H1 (cell line): ENCODE data around the gene TMC3. TPM values are rescaled to one million over a fixed set of nuclear protein-coding genes. Genes with fewer than 3 reads are reported as not detected.

ENCODE experiments used
- CTCF ChIA-PET: fragments of 300-600 bp; sonication (Branson Sonifier 250); formaldehyde crosslinking; loops from one replicate; lab custom pipeline; 2021; ENCODE audit not compliant: partially characterized antibody; lab: Charles Lee
- POLR2A ChIA-PET: fragments of 300-600 bp; sonication (Branson Sonifier 250); formaldehyde crosslinking; loops from one replicate; lab custom pipeline; 2021; ENCODE audit warnings: inconsistent platforms; ENCODE audit not compliant: partially characterized antibody; lab: Charles Lee
- DNase-seq, 2 experiments: peaks; one replicate each; pipeline versions ENCODE4 v3.0.0 to v3.0.0-alpha.2; 2010 to 2022; ENCODE audit warnings: low spot score in 2 of 2, low read depth in 1 of 2, mixed read lengths in 1 of 2
- FAIRE-seq: peaks from 2 replicates; lab custom pipeline; 2011; peaks lifted over from hg19 to GRCh38; lab: Jason Lieb, UNC
- H2AFZ ChIP-seq: 2 replicates; pipeline ENCODE4 v1.8.1; 2012; ENCODE audit warnings: low read length, inconsistent platforms
- H2AK5ac ChIP-seq: 2 replicates; pipeline ENCODE4 v1.6.1; 2013; ENCODE audit warnings: low read depth, low read length
- H2BK120ac ChIP-seq: replicated peaks from 2 replicates; pipeline ENCODE3; 2013; ENCODE audit warnings: low read depth, low read length, inconsistent platforms
- H2BK12ac ChIP-seq: 2 replicates; pipeline ENCODE4 v1.6.1; 2013; ENCODE audit warnings: low read depth, low read length
- H2BK15ac ChIP-seq: 2 replicates; pipeline ENCODE4 v1.6.1; 2013; ENCODE audit warnings: low read length
- H2BK20ac ChIP-seq: 2 replicates; pipeline ENCODE4 v1.6.1; 2013; ENCODE audit warnings: low read length
- H2BK5ac ChIP-seq: 2 replicates; pipeline ENCODE4 v1.6.1; 2013; ENCODE audit warnings: low read depth, low read length
- H3K14ac ChIP-seq: 2 replicates; pipeline ENCODE4 v1.6.1; 2013; ENCODE audit warnings: inconsistent platforms; ENCODE audit not compliant: insufficient read length
- H3K18ac ChIP-seq: 2 replicates; pipeline ENCODE4 v1.6.1; 2013; ENCODE audit warnings: low read length; ENCODE audit errors: extremely low read depth
- H3K23ac ChIP-seq: 2 replicates; pipeline ENCODE4 v1.6.1; 2013; ENCODE audit warnings: inconsistent platforms; ENCODE audit not compliant: insufficient read length
- H3K23me2 ChIP-seq: 2 replicates; pipeline ENCODE4 v1.6.1; 2013; ENCODE audit warnings: low read depth, low read length
- H3K27ac ChIP-seq: 2 replicates; pipeline ENCODE4 v1.6.1; 2011; ENCODE audit warnings: low read depth, low read length, inconsistent platforms
- H3K27me3 ChIP-seq, 4 experiments: replicated peaks in 1 of 4; 1 replicate in 1 of 4; 2 replicates in 3 of 4; pipeline versions ENCODE4 v1.6.1 to v1.8.1; 2011 to 2013; ENCODE audit warnings: low read length in 3 of 4, mild to moderate bottlenecking in 3 of 4, inconsistent platforms in 2 of 4, mixed read lengths in 2 of 4, moderate library complexity in 1 of 4; ENCODE audit not compliant: control insufficient read depth in 3 of 4, insufficient read depth in 3 of 4; ENCODE audit errors: extremely low read depth in 1 of 4
- H3K36me3 ChIP-seq, 4 experiments: 2 replicates each; pipeline versions ENCODE4 v1.6.1 to v1.8.1; 2011 to 2013; ENCODE audit warnings: mild to moderate bottlenecking in 4 of 4, low read length in 3 of 4, moderate library complexity in 2 of 4, control low read depth in 1 of 4, inconsistent platforms in 1 of 4; ENCODE audit not compliant: insufficient read depth in 4 of 4, control insufficient read depth in 2 of 4
- H3K4ac ChIP-seq: replicated peaks from 2 replicates; pipeline ENCODE3; 2013; ENCODE audit warnings: low read length, low read depth, mixed read lengths, inconsistent platforms; ENCODE audit not compliant: insufficient read length
- H3K4me1 ChIP-seq, 4 experiments: replicated peaks in 1 of 4; 1 replicate in 1 of 4; 2 replicates in 3 of 4; pipeline versions ENCODE4 v1.6.1 to v1.8.1; 2011 to 2013; ENCODE audit warnings: low read length in 3 of 4, inconsistent platforms in 2 of 4, mixed read lengths in 1 of 4; ENCODE audit not compliant: insufficient read depth in 4 of 4, control insufficient read depth in 3 of 4
- H3K4me2 ChIP-seq, 2 experiments: 2 replicates each; pipeline versions ENCODE4 v1.6.1 to v1.8.1; 2011 to 2013; ENCODE audit warnings: low read depth in 2 of 2, low read length in 2 of 2, control low read depth in 1 of 2, inconsistent platforms in 1 of 2, mild to moderate bottlenecking in 1 of 2; ENCODE audit not compliant: insufficient read depth in 1 of 2
- H3K4me3 ChIP-seq, 4 experiments: fragments of 200-600, 300-600 bp in 1 of 4; sonication (generic), shearing (Covaris generic), sonication (Bioruptor Twin) in 1 of 4; 2 replicates each; pipeline versions ENCODE4 v1.5.1 to v1.8.1; 2011 to 2016; ENCODE audit warnings: low read length in 4 of 4, low read depth in 3 of 4, control low read depth in 2 of 4, inconsistent platforms in 2 of 4, mild to moderate bottlenecking in 2 of 4, mixed read lengths in 1 of 4, moderate library complexity in 1 of 4; ENCODE audit not compliant: insufficient read depth in 2 of 4; ENCODE audit errors: extremely low read depth in 1 of 4
- H3K56ac ChIP-seq: replicated peaks from 2 replicates; pipeline ENCODE3; 2013; ENCODE audit warnings: low read depth, mild to moderate bottlenecking, mixed read lengths, low read length, inconsistent platforms; ENCODE audit not compliant: insufficient read length
- H3K79me1 ChIP-seq: 2 replicates; pipeline ENCODE4 v1.6.1; 2013; ENCODE audit warnings: low read depth, low read length, control low read depth
- H3K79me2 ChIP-seq, 2 experiments: 2 replicates each; pipeline versions ENCODE4 v1.6.1 to v1.8.1; 2012 to 2013; ENCODE audit warnings: low read length in 2 of 2, mild to moderate bottlenecking in 2 of 2, inconsistent platforms in 1 of 2; ENCODE audit not compliant: insufficient read depth in 2 of 2, control insufficient read depth in 1 of 2
- H3K9ac ChIP-seq, 4 experiments: replicated peaks in 1 of 4; 1 replicate in 1 of 4; 2 replicates in 3 of 4; pipeline versions ENCODE4 v1.6.1 to v1.8.1; 2011 to 2013; ENCODE audit warnings: low read depth in 3 of 4, low read length in 3 of 4, control low read depth in 2 of 4, mild to moderate bottlenecking in 2 of 4, moderate library complexity in 2 of 4, inconsistent platforms in 1 of 4; ENCODE audit errors: extremely low read depth in 1 of 4
- H3K9me3 ChIP-seq, 2 experiments: 2 replicates each; pipeline versions ENCODE4 v1.6.1 to v1.8.1; 2012 to 2013; ENCODE audit warnings: mild to moderate bottlenecking in 2 of 2, moderate library complexity in 2 of 2, control low read depth in 1 of 2, inconsistent platforms in 1 of 2, low read depth in 1 of 2, low read length in 1 of 2, mixed read lengths in 1 of 2; ENCODE audit not compliant: insufficient read depth in 2 of 2
- H4K20me1 ChIP-seq, 2 experiments: replicated peaks in 1 of 2; 2 replicates each; pipeline versions ENCODE3 to v1.8.1; 2011 to 2013; ENCODE audit warnings: inconsistent platforms in 2 of 2, low read length in 2 of 2, mild to moderate bottlenecking in 1 of 2; ENCODE audit not compliant: insufficient read depth in 2 of 2, control insufficient read depth in 1 of 2
- H4K5ac ChIP-seq: 2 replicates; pipeline ENCODE4 v1.6.1; 2013; ENCODE audit warnings: low read length, low read depth, mixed read lengths, inconsistent platforms; ENCODE audit not compliant: insufficient read length
- H4K8ac ChIP-seq: 2 replicates; pipeline ENCODE4 v1.8.0; 2013; ENCODE audit warnings: mild to moderate bottlenecking, moderate library complexity, low read length, inconsistent platforms; ENCODE audit not compliant: insufficient read depth; ENCODE audit errors: extremely low read depth
- H4K91ac ChIP-seq: replicated peaks from 2 replicates; pipeline ENCODE3; 2013; ENCODE audit warnings: low read length, mixed read lengths, inconsistent platforms; ENCODE audit not compliant: insufficient read length
- GABPA ChIP-seq: IDR thresholded peaks from 2 replicates; pipeline ENCODE4 v1.6.1; 2011; ENCODE audit warnings: mild to moderate bottlenecking, low read length, moderate library complexity, borderline replicate concordance; ENCODE audit not compliant: insufficient read depth
- HDAC6 ChIP-seq: IDR thresholded peaks from one replicate; pipeline ENCODE4 v1.7.1; 2012; ENCODE audit warnings: low read depth, mild to moderate bottlenecking, inconsistent platforms, low read length, moderate library complexity
- JUN ChIP-seq: IDR thresholded peaks from 2 replicates; pipeline ENCODE4 v1.6.1; 2011; ENCODE audit warnings: low read depth, mild to moderate bottlenecking, improper control_type of control experiment, low read length
- JUND ChIP-seq: IDR thresholded peaks from 2 replicates; pipeline ENCODE4 v1.6.1; 2011; ENCODE audit warnings: mild to moderate bottlenecking, improper control_type of control experiment, low read length
- KDM1A ChIP-seq: fragments of 200-600, 300-600 bp; sonication (generic); IDR thresholded peaks from 2 replicates; pipeline ENCODE4 v1.7.1; 2016; ENCODE audit warnings: mild to moderate bottlenecking, low read length, borderline replicate concordance
- NANOG ChIP-seq: IDR thresholded peaks from 2 replicates; pipeline ENCODE4 v1.6.1; 2011; ENCODE audit warnings: low read length, low read depth, mild to moderate bottlenecking, inconsistent platforms; ENCODE audit not compliant: insufficient read depth, poor library complexity, severe bottlenecking
- SIX5 ChIP-seq: IDR thresholded peaks from 2 replicates; pipeline ENCODE4 v1.6.1; 2011; ENCODE audit warnings: mild to moderate bottlenecking, low read depth, low read length
- SRF ChIP-seq: IDR thresholded peaks from 2 replicates; pipeline ENCODE4 v1.6.1; 2011; ENCODE audit warnings: mild to moderate bottlenecking, low read depth, low read length, moderate library complexity
- TAF7 ChIP-seq: optimal IDR thresholded peaks from 2 replicates; pipeline ENCODE3; 2011; ENCODE audit warnings: low read depth, mild to moderate bottlenecking, inconsistent platforms, low read length, moderate library complexity, borderline replicate concordance
- YY1 ChIP-seq: IDR thresholded peaks from 2 replicates; pipeline ENCODE4 v1.6.1; 2011; ENCODE audit warnings: low read depth, mild to moderate bottlenecking, low read length
- WGBS, 2 experiments: shearing (Covaris generic) in 1 of 2; methylation state at CpG; one replicate each; pipeline versions ENCODE4 v1.1.6 to v1.1.7; 2013 to 2015; ENCODE audit warnings: low lambda C conversion rate in 2 of 2, mixed read lengths in 2 of 2, inconsistent platforms in 1 of 2, low coverage in 1 of 2, missing lambda C conversion rate in 1 of 2; ENCODE audit not compliant: insufficient replicate concordance in 2 of 2, insufficient coverage in 1 of 2, insufficient read length in 1 of 2; ENCODE audit errors: extremely low coverage in 1 of 2, missing lambda C conversion rate in 1 of 2; 5-methylcytosine and 5-hydroxymethylcytosine counted together
- polyA plus RNA-seq, 7 experiments: library from polyadenylated mRNA; depleted of rRNA in 3 of 7; stranded (reverse) in 5 of 7; unstranded in 2 of 7; fragments of >200 nt in 5 of 7; fragments of 200-250 nt in 2 of 7; gene quantifications; 1 replicate in 5 of 7; 2 replicates in 1 of 7; 4 replicates in 1 of 7; pipeline versions ENCODE4 v1.2.1 to v1.2.3, GENCODE V29; 2011 to 2013; ENCODE audit warnings: missing spikeins in 2 of 7, mixed read lengths in 2 of 7
- total RNA-seq: library from RNA; stranded (reverse); fragmentation: NEBNext Ultra II Directional; extraction: Animal tissue kit (Norgen Biotek cat#: 25700); gene quantifications from 2 replicates; pipeline ENCODE4 v1.2.1, GENCODE V29; 2021

The TMC3 gene
- total and polyA plus RNA-seq, 2 of the 8 experiments (the other 6 are each of a cell fraction or from before 2014, with no cell fraction given) = not detected

DNA sequence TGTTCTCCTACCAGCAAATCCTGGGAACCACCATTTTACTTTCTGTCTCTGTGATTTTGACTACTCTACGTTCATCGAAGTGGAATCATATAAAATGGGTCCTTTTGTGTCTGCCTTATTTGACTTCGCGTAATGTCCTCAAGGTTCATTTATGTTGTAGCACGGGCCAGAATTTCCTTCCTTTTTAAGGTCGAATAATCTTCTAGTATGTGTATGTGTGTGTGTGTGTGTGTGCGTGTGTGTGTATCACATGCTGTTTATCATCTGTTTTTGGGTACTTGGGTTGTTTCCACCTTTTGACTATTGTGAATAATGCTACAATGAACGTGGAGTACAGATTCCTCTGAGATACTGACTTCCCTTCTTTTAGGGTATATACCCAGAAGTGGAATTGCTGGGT, 85.4 kb downstream of the TMC3 start:
- Histone ChIP-seq H3K56ac (no peak overlapping the region), H3K4me1 (peaks cover 0 to under 1% (median under 1%) of the 10 kb centered on the region in 4 experiments; a peak in 1 of 7 replicates), H2AFZ (no peak overlapping the region), H3K9ac (no peak overlapping the region), H2AK5ac (no peak overlapping the region), H2BK15ac (no peak overlapping the region), H2BK12ac (no peak overlapping the region), H3K4me3 (no peak overlapping the region), H2BK20ac (no peak overlapping the region), H3K27me3 (no peaks in the 10 kb centered on the region), H3K23me2 (no peaks in the 10 kb centered on the region), H4K91ac (no peak overlapping the region), H3K4ac (no peak overlapping the region), H4K20me1 (no peaks in the 10 kb centered on the region), H3K9me3 (no peaks in the 10 kb centered on the region), H3K18ac (no peak overlapping the region), H3K23ac (no peak overlapping the region), H3K79me1 (no peaks in the 10 kb centered on the region), H4K5ac (no peak overlapping the region), H2BK120ac (no peak overlapping the region), H3K14ac (no peak overlapping the region), H3K4me2 (no peak overlapping the region), H3K27ac (no peak overlapping the region), H3K79me2 (no peaks in the 10 kb centered on the region), H2BK5ac (no peak overlapping the region), H4K8ac (no peak overlapping the region), H3K36me3 (no peaks in the 10 kb centered on the region)
- 90% methylated on average over 8 of the region's 8 CpGs; no CpG with 5 or more reads in 1 of the 2 experiments for WGBS, 2 experiments
- TF ChIP-seq NANOG (no peak), KDM1A (no peak), TAF7 (no peak), SRF (no peak), JUND (no peak), HDAC6 (no peak), GABPA (no peak), JUN (no peak), SIX5 (no peak), YY1 (no peak)
- POLR2A ChIA-PET = no interaction called here
- CTCF ChIA-PET = interaction anchor here (4.0 kb wide), 1 partner anchor 22 kb away, joined by 17 read pairs; no protein-coding TSS in a partner anchor
- no peak for FAIRE-seq
- no peak for DNase-seq
